CD4-positive, alpha-beta T cell (primary cell): Measurements from ENCODE around the gene TMCC3. TPM values are rescaled to one million over a fixed set of nuclear protein-coding genes. Genes with fewer than 3 reads are reported as not detected.

ENCODE experiments used
- ATAC-seq: fragments of 200-7000 bp; cut with Tn5 transposase; one replicate; pipeline ENCODE4 v1.10.0; 2022; ENCODE audit warnings: mild to moderate bottlenecking; ENCODE audit not compliant: poor library complexity
- CTCF ChIA-PET: fragments of 350-600 bp; sonication (Branson Sonifier 250); formaldehyde crosslinking; loops from one replicate; lab custom pipeline; 2021; ENCODE audit warnings: antibody characterized with exemption, inconsistent platforms; lab: Charles Lee
- POLR2A ChIA-PET: fragments of 350-600 bp; sonication (Branson Sonifier 250); formaldehyde crosslinking; loops from one replicate; lab custom pipeline; 2021; ENCODE audit warnings: antibody characterized with exemption, inconsistent platforms; lab: Charles Lee
- DNase-seq, 14 experiments: peaks; one replicate each; pipeline ENCODE4 v3.0.0-alpha.2; 2013 to 2020; ENCODE audit warnings: mixed read lengths in 2 of 14
- H3K27ac ChIP-seq, 2 donors: one replicate each; pipeline versions ENCODE4 v1.5.1 to v1.7.0; 2013; ENCODE audit warnings: low read length in 2 of 2, low read depth in 1 of 2, mild to moderate bottlenecking in 1 of 2
- H3K27me3 ChIP-seq, 2 experiments: 1 replicate in 1 of 2; 2 replicates in 1 of 2; pipeline versions ENCODE4 v1.6.1 to v1.7.0; 2013; ENCODE audit warnings: low read length in 2 of 2, control low read depth in 1 of 2, mild to moderate bottlenecking in 1 of 2, moderate library complexity in 1 of 2; ENCODE audit not compliant: insufficient read depth in 2 of 2, control insufficient read depth in 1 of 2
- H3K36me3 ChIP-seq: one replicate; pipeline ENCODE4 v1.6.1; 2013; ENCODE audit warnings: low read length, control low read depth; ENCODE audit not compliant: insufficient read depth
- H3K4me1 ChIP-seq: one replicate; pipeline ENCODE4 v1.6.1; 2013; ENCODE audit warnings: low read length, control low read depth; ENCODE audit not compliant: insufficient read depth
- H3K4me3 ChIP-seq: one replicate; pipeline ENCODE4 v1.5.1; 2013; ENCODE audit warnings: mild to moderate bottlenecking, low read length, moderate library complexity
- H3K9me3 ChIP-seq, 2 experiments: 1 replicate in 1 of 2; 2 replicates in 1 of 2; pipeline versions ENCODE4 v1.6.1 to v1.7.0; 2013; ENCODE audit warnings: low read length in 2 of 2, mild to moderate bottlenecking in 2 of 2, control low read depth in 1 of 2, moderate library complexity in 1 of 2; ENCODE audit not compliant: control insufficient read depth in 1 of 2, insufficient read depth in 1 of 2
- H3K27ac Mint-ChIP-seq: one replicate; pipeline ENCODE4 v1.8.0; 2020; ENCODE audit warnings: mixed read lengths
- H3K27me3 Mint-ChIP-seq: one replicate; pipeline ENCODE4 v1.8.0; 2021; ENCODE audit warnings: mixed read lengths
- H3K36me3 Mint-ChIP-seq: one replicate; pipeline ENCODE4 v1.8.0; 2021; ENCODE audit warnings: low read depth, mixed read lengths
- H3K4me1 Mint-ChIP-seq: one replicate; pipeline ENCODE4 v1.8.0; 2021; ENCODE audit warnings: low read depth, mixed read lengths
- H3K4me3 Mint-ChIP-seq: one replicate; pipeline ENCODE4 v1.8.0; 2020; ENCODE audit warnings: mild to moderate bottlenecking, mixed read lengths
- H3K9me3 Mint-ChIP-seq: one replicate; pipeline ENCODE4 v1.8.0; 2020; ENCODE audit warnings: mixed read lengths
- intact Hi-C, 2 experiments: fragments of 100-400 bp; cut with DNase I in 1 of 2; cut with micrococcal nuclease in 1 of 2; formaldehyde crosslinking; loops; one replicate each; pipeline versions ENCODE4 v1.15.1 to v1.9.0; 2023 to 2025; cut with DNase I, micrococcal nuclease
- total RNA-seq, 174 experiments: library from RNA in 2 of 174; stranded (reverse) in 2 of 174; gene quantifications; one replicate each; pipeline ENCODE4 v1.2.3 and lab custom pipeline; 2021 to 2026
- TF ChIP-seq, protein P1 (sequence below): fragments of 200-600 bp; IDR thresholded peaks from one replicate; pipeline ENCODE4 v1.8.0; 2022; ENCODE audit warnings: antibody characterized with exemption, mild to moderate bottlenecking

Gene TMCC3
- total RNA-seq, 2 experiments from 2014 or later, result 0.78 to 1.3 TPM

DNA sequence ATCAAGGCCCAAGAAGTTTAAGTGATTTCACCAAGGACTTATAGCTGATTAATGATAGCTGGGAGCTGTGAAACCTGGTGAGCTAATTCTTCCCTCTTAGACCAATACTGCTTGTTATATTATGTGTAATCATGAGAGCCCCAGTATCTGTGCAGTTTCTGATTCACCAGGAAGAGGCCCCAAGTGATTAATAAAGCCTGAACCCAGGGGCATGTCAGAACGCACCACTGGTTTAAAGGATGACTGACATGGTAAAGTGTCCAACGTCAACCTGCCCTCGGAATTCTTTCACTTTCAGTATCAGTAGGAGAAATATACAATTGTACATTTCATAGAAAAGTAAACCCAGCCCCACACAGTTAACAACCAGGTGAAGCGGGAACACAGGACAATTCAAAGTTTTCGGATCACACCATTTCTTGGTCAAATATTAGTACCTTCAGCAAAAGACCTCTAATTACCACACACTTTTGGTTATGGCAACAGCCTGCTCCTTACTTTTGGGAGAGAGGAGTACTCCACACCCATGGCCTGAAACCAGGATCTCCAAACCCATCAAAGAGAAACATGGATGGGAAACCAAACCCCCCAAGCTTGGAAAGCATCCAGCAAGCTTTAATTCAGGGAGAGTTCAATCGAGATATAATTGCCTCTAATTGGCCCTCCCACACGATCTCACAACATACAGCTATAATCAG lies 28.5 kb downstream of the TMCC3 start:
- Mint-ChIP-seq H3K4me1 (peaks cover 16% of the 10 kb centered on the region), H3K27me3 (peaks cover 4% of the 10 kb centered on the region), H3K36me3 (no peaks in the 10 kb centered on the region), H3K9me3 (no peaks in the 10 kb centered on the region), H3K4me3 (peak overlapping the region; percentile 66), H3K27ac (peak overlapping the region; percentile 32)
- ATAC-seq (peak; percentile 56), DNase-seq (peak in 4 of 14 experiments; percentile 22 to 68 (median 58))
- ChIA-PET CTCF (no interaction called here), POLR2A (interaction anchor here (0.9 to 1.1 kb wide), 2 partner anchors 9 to 17 kb away, joined by 3 read pairs; no protein-coding TSS in a partner anchor)
- Histone ChIP-seq H3K27me3 (no peaks in the 10 kb centered on the region), H3K4me3 (peak overlapping the region; percentile 29), H3K9me3 (no peaks in the 10 kb centered on the region), H3K4me1 (peaks cover 4% of the 10 kb centered on the region), H3K27ac (peak overlapping the region in 1 of 2 donors; percentile 5), H3K36me3 (no peaks in the 10 kb centered on the region)
- intact Hi-C loops, result no loop called here
- TF ChIP-seq, protein P1, sequence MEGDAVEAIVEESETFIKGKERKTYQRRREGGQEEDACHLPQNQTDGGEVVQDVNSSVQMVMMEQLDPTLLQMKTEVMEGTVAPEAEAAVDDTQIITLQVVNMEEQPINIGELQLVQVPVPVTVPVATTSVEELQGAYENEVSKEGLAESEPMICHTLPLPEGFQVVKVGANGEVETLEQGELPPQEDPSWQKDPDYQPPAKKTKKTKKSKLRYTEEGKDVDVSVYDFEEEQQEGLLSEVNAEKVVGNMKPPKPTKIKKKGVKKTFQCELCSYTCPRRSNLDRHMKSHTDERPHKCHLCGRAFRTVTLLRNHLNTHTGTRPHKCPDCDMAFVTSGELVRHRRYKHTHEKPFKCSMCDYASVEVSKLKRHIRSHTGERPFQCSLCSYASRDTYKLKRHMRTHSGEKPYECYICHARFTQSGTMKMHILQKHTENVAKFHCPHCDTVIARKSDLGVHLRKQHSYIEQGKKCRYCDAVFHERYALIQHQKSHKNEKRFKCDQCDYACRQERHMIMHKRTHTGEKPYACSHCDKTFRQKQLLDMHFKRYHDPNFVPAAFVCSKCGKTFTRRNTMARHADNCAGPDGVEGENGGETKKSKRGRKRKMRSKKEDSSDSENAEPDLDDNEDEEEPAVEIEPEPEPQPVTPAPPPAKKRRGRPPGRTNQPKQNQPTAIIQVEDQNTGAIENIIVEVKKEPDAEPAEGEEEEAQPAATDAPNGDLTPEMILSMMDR, result no peak

GRCh38 chr12:94620621-94621020 lies 29.7 kb downstream of the TMCC3 start:
- Mint-ChIP-seq H3K4me3 (no peak overlapping the region), H3K27ac (no peak overlapping the region), H3K4me1 (peaks cover 16% of the 10 kb centered on the region), H3K27me3 (peaks cover 4% of the 10 kb centered on the region), H3K36me3 (no peaks in the 10 kb centered on the region), H3K9me3 (no peaks in the 10 kb centered on the region)
- H3K4me1 ChIP-seq, result peaks cover 4% of the 10 kb centered on the region
- TF ChIP-seq, protein P1, result no peak
- no peak for ATAC-seq
- no peak overlapping the region for H3K27ac ChIP-seq
- intact Hi-C loops, result no loop called here
- H3K9me3 ChIP-seq, result no peaks in the 10 kb centered on the region
- H3K27me3 ChIP-seq, result no peaks in the 10 kb centered on the region
- ChIA-PET CTCF (no interaction called here), POLR2A (no interaction called here)
- DNase-seq, result no peak
- H3K4me3 ChIP-seq, result no peak overlapping the region
- H3K36me3 ChIP-seq, result no peaks in the 10 kb centered on the region

GRCh38 chr12:94618995-94619695 lies 31.2 kb downstream of the TMCC3 start:
- H3K4me1 ChIP-seq, result peaks cover 4% of the 10 kb centered on the region
- H3K27me3 ChIP-seq, result no peaks in the 10 kb centered on the region
- no peaks in the 10 kb centered on the region for H3K9me3 Mint-ChIP-seq
- ATAC-seq (no peak), DNase-seq (peak in 3 of 14 experiments; percentile 8 to 21 (median 11))
- H3K4me1 Mint-ChIP-seq, result peaks cover 16% of the 10 kb centered on the region
- H3K4me3 ChIP-seq, result no peak overlapping the region
- H3K4me3 Mint-ChIP-seq, result no peak overlapping the region
- H3K9me3 ChIP-seq, result no peaks in the 10 kb centered on the region
- no peaks in the 10 kb centered on the region for H3K36me3 Mint-ChIP-seq
- TF ChIP-seq, protein P1, result no peak
- ChIA-PET CTCF (no interaction called here), POLR2A (no interaction called here)
- H3K36me3 ChIP-seq, result no peaks in the 10 kb centered on the region
- no peak overlapping the region for H3K27ac ChIP-seq
- H3K27me3 Mint-ChIP-seq, result peaks cover 4% of the 10 kb centered on the region
- intact Hi-C loops, result no loop called here
- H3K27ac Mint-ChIP-seq, result no peak overlapping the region
